Mucosa of descending colon (tissue), 3 donors: ENCODE measurements around the gene CCBE1. TPM values are rescaled to one million over a fixed set of nuclear protein-coding genes. Genes with fewer than 3 reads are reported as not detected.
"Not testable (repeated sequence)": the region's sequence is repeated elsewhere in the genome, so short reads cannot be mapped to it uniquely, and the experiment has no call there.

Experiments
- ATAC-seq: fragments of 200-7000 bp; cut with Tn5 transposase; one replicate; pipeline ENCODE4 v1.9.1; 2020; ENCODE audit warnings: mild to moderate bottlenecking, moderate library complexity
- DNase-seq, 3 donors: peaks; one replicate each; pipeline ENCODE4 v3.0.0-alpha.2; 2020
- H3K36me3 ChIP-seq: fragments of 200-600 bp; one replicate; pipeline ENCODE4 v1.8.0; 2021; ENCODE audit warnings: low read depth, mild to moderate bottlenecking
- H3K4me1 ChIP-seq: fragments of 200-600 bp; one replicate; pipeline ENCODE4 v1.8.0; 2021; ENCODE audit warnings: low read depth, mild to moderate bottlenecking
- H3K4me3 ChIP-seq: fragments of 200-600 bp; one replicate; pipeline ENCODE4 v1.8.0; 2021; ENCODE audit warnings: mild to moderate bottlenecking
- H3K9me3 ChIP-seq: fragments of 200-600 bp; one replicate; pipeline ENCODE4 v1.8.0; 2021; ENCODE audit warnings: mild to moderate bottlenecking
- CTCF ChIP-seq: fragments of 200-600 bp; IDR thresholded peaks from one replicate; pipeline ENCODE4 v1.8.0; 2022; ENCODE audit warnings: antibody characterized with exemption, mild to moderate bottlenecking
- intact Hi-C, 2 donors: fragments of 100-400 bp; cut with DNase I in 1 of 2; cut with micrococcal nuclease in 1 of 2; formaldehyde crosslinking; loops; one replicate each; pipeline versions ENCODE4 v1.11.0 to v1.11.1; 2022; cut with DNase I, micrococcal nuclease
- total RNA-seq, 3 donors: library from RNA; stranded (reverse); fragmentation: NEBNext Ultra II Directional in 2 of 3; extraction: Animal tissue kit (Norgen Biotek cat#: 25700) in 2 of 3; gene quantifications; one replicate each; pipeline versions ENCODE4 v1.2.1 to v1.2.4, GENCODE V29; 2021 to 2023
- donor health status: DM: no; HTN: no; CAD: no; lungs with moderate emphysema.
- donor health status: DM: no; HTN: no; CAD: no.
- donor health status: DM: no; HTN: yes; CAD: no.

The CCBE1 gene
- total RNA-seq, 3 donors from 2014 or later, result 1.6 to 54.7 (median 2.2) TPM

GRCh38 chr18:59715966-59716369 lies 18.7 kb upstream of the CCBE1 start:
- intact Hi-C loops, result no loop called here
- no peak for TF ChIP-seq CTCF
- Histone ChIP-seq H3K9me3 (no peaks in the 10 kb centered on the region), H3K4me1 (no peaks in the 10 kb centered on the region), H3K4me3 (no peak overlapping the region), H3K36me3 (no peaks in the 10 kb centered on the region)
- ATAC-seq, result no peak
- no peak for DNase-seq

GRCh38 chr18:59715445-59715844 lies 18.2 kb upstream of the CCBE1 start:
- intact Hi-C loops, result no loop called here
- H3K4me3 ChIP-seq, result no peak overlapping the region
- ATAC-seq, result no peak

GRCh38 chr18:59714096-59714495 lies 16.9 kb upstream of the CCBE1 start:
- H3K36me3 ChIP-seq, H3K4me3 ChIP-seq, H3K9me3 ChIP-seq, DNase-seq, intact Hi-C loops, ATAC-seq, H3K4me1 ChIP-seq: not testable (repeated sequence)

More at GRCh38 chr18:59715445-59715844, 18.2 kb upstream of the CCBE1 start:
- no peak for DNase-seq
- H3K9me3 ChIP-seq, result no peaks in the 10 kb centered on the region
- no peaks in the 10 kb centered on the region for H3K36me3 ChIP-seq
- TF ChIP-seq CTCF, result no peak
- no peaks in the 10 kb centered on the region for H3K4me1 ChIP-seq

DNA sequence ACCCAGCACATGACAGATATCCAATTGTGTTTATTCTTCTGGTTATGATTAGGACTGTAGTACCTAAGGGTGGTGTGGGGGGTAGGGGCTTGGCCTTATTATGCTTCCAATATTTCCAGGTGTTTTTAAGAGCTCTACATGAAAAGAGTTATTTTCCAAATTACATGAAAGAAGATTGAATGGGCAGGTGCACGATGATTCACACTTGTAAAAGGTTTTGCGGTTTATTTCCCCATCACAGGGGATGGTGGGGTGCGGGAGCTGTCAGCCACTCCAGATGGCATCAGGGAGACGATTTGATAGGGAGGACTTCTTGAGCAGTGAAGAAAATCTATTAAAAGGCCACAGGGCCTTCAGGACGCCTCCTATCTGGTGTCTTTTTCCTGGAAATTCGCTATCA lies 15.1 kb upstream of the CCBE1 start:
- TF ChIP-seq CTCF, result no peak
- no peaks in the 10 kb centered on the region for H3K36me3 ChIP-seq
- H3K4me1 ChIP-seq, result no peaks in the 10 kb centered on the region
- DNase-seq (no peak), ATAC-seq (no peak)
- intact Hi-C loops, result no loop called here
- no peak overlapping the region for H3K4me3 ChIP-seq
- no peaks in the 10 kb centered on the region for H3K9me3 ChIP-seq

GRCh38 chr18:59708988-59709387 lies 11.8 kb upstream of the CCBE1 start:
- no peaks in the 10 kb centered on the region for H3K4me1 ChIP-seq
- no peak for ATAC-seq
- intact Hi-C loops, result no loop called here

GRCh38 chr18:59707306-59707705 lies 10.1 kb upstream of the CCBE1 start:
- H3K9me3 ChIP-seq, result no peaks in the 10 kb centered on the region
- TF ChIP-seq CTCF, result no peak
- intact Hi-C loops, result no loop called here
- no peaks in the 10 kb centered on the region for H3K36me3 ChIP-seq
- H3K4me3 ChIP-seq, result no peak overlapping the region
- no peak for ATAC-seq
- no peaks in the 10 kb centered on the region for H3K4me1 ChIP-seq
- DNase-seq, result no peak

More at GRCh38 chr18:59708988-59709387, 11.8 kb upstream of the CCBE1 start:
- H3K4me3 ChIP-seq, result no peak overlapping the region
- H3K36me3 ChIP-seq, result no peaks in the 10 kb centered on the region
- no peak for DNase-seq
- no peak for TF ChIP-seq CTCF
- no peaks in the 10 kb centered on the region for H3K9me3 ChIP-seq
